ENCODE data around the gene CASP5. TPM values are rescaled to one million over a fixed set of nuclear protein-coding genes. Genes with fewer than 3 reads are reported as not detected.

Gene CASP5
- not detected in 2 replicates for total RNA-seq

GRCh38 chr11:105023003-105023402, at the start of gene CASP5:
TSS of gene CASP5 (minus strand) at chr11:105023168. CDS start at chr11:105023136, 32 bp downstream.

GRCh38 chr11:105044557-105045524, 21.9 kb upstream of the CASP5 start, which contains the start of gene CARD16:
TSS of gene CARD16 (minus strand) at chr11:105045335. CDS start at chr11:105045297, 38 bp downstream.

GRCh38 chr11:105034813-105035620, 12.0 kb upstream of the CASP5 start, which contains the start of gene CASP1:
TSS of gene CASP1 (minus strand) at chr11:105035144. CDS start at chr11:105035113, 31 bp downstream.

GRCh38 chr11:104968355-104968855, 54.6 kb downstream of the CASP5 start, which contains the start of gene CASP4:
TSS of gene CASP4 (minus strand) at chr11:104968574. CDS start at chr11:104968525, 49 bp downstream.

Other genes with a start within 250 kb of the CASP5 start
- not detected in 2 replicates for gene CASP12, start 124.7 kb downstream of the CASP5 start, total RNA-seq
- 104 and 120 TPM in 2 replicates for gene CASP4, start 54.6 kb downstream of the CASP5 start, total RNA-seq
- gene CASP1, start 12.0 kb upstream of the CASP5 start, total RNA-seq, result 19.3 and 23.9 TPM in 2 replicates
- gene CARD16, start 22.2 kb upstream of the CASP5 start, total RNA-seq, result 30.8 and 38.8 TPM in 2 replicates
- not detected in 2 replicates for gene CARD18, start 116.6 kb upstream of the CASP5 start, total RNA-seq